GM18519 (cell line): ENCODE data around the gene PF4V1.

ENCODE experiments used
- ATAC-seq: cut with Tn5 transposase; IDR thresholded peaks from one replicate; pipeline ENCODE4 v1.9.1; 2021; ENCODE audit warnings: mild to moderate bottlenecking, moderate library complexity; ENCODE audit not compliant: unreplicated experiment, low FRiP score

PF4V1 gene

DNA sequence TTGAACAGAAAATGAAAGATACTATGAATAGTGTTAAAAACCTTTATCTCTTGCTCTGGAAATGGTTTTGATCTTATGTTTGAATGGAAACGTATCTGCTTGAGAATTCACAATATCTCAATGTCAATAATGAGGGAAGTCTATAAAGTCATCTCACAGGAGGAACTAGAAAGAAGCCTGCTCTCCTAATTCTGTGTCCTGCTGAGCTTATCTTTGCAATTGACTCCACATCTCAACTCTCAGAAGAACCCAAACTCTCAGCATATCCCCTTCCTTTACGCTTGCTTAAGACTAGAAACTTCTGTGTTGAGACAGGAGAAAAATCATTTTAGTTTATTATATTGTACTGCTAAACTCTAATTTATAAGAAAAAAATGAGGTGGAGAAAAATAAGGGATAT, 8.3 kb upstream of the PF4V1 start:
- no peak for ATAC-seq

DNA sequence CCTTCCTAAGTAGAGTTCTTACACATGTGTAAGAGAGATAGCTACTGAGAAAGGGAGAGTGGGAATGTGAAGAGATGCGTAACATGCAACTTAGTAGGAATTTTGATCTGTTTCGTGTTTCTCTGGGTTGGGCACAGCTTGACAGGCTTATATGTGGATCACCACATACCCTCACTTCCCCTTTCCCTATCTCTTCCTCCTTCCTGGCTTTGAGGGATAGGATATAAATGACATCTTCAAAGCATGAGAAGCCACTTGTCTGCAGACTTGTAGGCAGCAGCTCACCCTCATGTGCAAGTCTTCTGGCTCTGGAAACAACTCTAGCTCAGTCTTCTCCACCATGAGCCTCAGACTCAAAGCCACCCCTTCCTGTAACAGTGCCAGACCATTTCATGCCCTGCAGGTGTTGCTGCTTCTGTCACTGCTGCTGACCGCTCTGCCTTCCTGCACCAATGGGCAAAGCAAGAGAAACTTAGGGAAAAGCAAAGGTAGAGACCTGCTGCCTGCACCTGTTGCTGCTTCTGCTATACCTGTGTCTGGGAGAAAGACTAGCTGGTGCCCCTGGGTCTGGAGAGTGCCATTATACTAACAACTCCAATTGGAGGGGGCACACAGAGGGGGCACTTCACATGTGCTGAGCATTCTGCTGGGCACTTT, 5.4 kb upstream of the PF4V1 start:
- no peak for ATAC-seq

DNA sequence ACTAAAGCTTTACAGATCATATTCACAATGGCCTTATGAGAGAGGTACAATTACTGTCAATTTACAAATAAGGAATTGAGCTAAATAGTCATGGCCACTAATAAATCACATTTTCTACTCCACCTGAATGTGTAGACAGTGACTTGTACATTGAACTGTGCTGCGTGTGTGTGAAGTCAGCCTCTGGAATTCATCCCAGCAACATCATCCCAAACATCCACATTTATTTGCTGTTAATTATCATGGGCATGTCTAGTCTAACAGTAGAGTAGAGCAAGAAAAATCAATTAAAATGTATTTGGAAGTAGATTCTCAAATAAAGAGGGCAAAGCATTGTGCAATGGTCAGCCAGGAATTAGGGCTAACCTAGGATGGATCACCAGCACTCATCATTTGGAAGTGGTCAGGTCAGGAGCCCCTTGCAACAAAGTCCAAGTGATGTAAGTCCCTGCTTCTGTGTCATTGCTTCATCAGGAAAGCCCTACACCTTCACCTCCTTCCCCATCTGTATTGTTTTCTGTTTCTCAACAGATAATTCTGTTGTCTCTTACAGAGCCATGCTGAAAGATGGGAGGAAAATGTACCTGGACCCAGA, 4.8 kb upstream of the PF4V1 start:
- ATAC-seq = no peak

DNA sequence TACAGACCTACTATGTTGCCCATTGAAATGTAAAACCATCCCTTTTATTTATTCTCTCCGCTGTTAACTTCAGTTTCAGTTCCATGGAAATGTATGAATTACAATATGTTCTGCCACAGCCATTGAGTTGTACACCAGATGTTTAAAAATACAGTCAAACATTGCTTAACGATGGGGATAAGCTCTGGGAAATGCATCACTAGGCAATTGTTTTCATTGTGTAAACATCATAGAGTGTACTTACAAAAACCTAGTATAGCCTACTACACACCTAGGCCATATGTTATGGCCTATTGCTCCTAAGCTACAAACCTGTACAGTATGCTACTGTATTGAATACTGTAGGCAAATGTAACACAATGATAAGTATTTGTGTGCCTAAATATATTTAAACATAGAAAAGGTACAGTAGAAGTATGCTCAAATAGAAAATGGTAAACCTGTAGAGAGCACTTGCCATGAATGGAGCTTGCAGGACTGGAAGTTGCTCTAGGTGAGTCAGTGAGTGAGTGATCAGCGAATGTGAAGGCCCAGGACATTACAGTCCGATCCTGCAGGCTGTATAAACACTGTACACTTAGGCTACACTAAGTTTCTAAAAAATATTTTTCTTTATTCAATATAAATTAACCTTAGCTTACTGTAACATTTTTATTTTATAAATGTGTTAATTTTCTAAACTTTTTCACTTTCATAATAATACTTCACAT, 2.7 kb upstream of the PF4V1 start:
- ATAC-seq = no peak

DNA sequence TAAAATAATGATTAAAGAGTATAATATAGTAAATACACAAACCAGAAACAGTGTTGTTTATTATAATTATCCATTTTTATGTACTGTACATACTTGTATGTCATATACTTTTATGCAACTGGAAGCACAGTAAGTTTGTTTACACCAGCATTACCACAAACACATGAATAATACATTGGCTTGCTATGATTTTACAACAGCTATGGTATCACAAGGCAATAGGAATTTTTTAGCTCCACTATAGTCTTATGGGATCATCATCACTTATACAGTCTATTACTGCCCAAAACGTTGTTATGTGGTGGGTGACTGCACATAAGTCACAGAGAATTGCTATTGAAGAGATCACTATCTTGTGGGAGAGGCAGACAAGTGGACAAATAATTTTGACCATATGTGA, 1.8 kb upstream of the PF4V1 start:
- ATAC-seq = no peak

DNA sequence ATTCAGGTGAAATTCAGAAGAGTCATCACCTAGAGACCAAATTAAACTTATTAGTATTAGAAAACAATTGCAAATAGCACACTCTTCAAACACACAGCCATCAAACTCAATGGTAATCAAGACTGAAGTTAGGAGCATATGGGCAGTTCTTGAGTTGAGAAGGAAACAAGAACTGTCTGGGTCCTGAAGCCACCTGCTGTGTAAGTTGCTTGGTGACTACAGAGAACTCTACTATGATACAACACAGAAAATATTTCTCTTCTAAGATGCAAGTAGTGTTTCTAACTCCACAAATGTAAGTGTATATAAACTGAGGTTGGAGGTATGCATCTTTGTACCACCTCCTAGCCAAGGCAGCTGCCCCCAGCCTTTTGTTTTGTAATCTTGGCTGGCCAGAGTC, 325 bp upstream of the PF4V1 start:
- ATAC-seq = no peak

DNA sequence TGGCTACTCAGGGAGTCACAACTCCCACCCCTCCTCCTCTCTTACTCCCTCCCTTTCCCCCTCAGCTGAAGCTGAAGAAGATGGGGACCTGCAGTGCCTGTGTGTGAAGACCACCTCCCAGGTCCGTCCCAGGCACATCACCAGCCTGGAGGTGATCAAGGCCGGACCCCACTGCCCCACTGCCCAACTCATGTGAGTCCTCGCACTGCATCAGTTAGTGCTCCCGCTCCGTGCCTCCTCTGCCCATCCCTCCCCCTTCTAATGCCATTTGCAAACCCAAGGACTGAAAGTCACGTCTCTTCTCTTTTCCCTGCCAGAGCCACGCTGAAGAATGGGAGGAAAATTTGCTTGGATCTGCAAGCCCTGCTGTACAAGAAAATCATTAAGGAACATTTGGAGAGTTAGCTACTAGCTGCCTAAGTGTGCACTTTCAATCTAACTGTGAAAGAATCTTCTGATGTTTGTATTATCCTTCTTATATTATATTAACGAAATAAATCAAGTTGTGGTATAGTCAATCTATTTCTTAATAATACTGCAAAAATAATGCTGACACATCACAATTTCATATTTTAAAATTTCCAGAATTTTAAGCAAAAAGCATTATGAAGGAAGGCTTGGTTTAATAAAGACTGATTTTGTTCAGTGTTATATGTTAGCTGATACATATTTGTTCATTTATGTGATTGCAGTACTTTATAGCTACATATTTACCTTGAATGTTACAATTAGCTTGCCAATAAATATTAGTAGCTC, 800 bp downstream of the PF4V1 start:
- no peak for ATAC-seq

DNA sequence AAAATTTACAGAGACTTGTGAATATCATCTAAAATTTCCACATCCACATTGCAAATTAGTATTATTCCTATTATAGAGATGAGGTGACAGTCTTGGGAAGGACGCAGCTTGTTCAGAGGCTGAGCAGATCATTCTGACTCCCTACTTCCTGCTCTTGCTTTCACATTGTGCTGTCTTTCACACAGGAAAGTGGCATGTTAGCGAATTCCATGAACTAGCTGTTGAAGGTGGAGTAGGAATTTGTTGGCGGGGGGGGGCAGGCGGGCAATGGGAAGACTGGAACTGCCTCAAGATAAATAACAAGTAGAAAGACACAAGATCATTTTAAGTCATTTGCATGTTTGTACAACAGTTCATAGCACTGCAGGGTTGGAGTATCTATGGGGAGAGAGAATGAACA, 2.3 kb downstream of the PF4V1 start:
- ATAC-seq = no peak

- ATAC-seq = no peak
These were observed 3.4 kb downstream of the PF4V1 start for GRCh38 chr4:73856518-73856917.

DNA sequence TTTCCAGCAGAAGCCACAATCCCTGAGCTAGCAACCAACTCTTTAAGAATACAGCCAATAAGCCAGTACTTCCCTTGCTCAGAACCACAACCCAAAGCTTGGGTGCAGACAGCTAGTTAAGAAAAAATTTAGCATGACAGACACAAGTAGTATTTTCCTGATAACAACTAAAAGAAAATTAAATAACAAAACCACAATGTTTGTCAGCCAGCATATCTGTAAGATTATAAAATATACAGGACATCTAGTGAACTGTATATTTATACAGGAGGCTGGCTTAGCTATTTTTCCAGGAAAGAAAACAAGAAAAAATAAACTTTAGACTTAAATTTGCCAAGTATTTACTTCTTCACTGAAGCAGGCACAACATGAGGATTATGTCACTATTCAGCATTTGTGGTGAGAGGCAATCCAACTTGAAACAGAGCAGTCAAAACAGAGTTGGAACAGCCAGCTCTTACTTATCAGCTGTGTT, 6.6 kb downstream of the PF4V1 start:
- ATAC-seq = no peak

GRCh38 chr4:73860181-73860580, 7.1 kb downstream of the PF4V1 start:
- ATAC-seq = no peak

DNA sequence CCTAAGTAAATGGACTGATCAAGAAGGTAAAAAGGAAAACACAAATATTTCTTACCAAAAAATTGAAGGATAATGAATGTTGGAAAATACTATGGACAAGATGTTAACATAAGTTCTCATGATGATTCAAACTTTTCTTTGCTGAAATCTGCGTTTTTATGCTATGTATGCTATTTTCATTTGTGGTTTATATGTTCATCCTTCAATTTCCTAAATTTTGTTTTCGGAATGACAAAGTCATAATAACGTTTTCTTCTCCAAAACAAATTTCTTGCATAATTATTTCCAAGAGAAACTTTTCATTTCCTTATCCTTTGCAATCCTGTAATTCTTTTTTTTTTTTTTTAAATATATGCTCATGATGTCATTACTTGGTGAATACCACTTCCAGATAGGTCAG, 7.8 kb downstream of the PF4V1 start:
- no peak for ATAC-seq

GRCh38 chr4:73862322-73862721, 9.2 kb downstream of the PF4V1 start:
- ATAC-seq = no peak

DNA sequence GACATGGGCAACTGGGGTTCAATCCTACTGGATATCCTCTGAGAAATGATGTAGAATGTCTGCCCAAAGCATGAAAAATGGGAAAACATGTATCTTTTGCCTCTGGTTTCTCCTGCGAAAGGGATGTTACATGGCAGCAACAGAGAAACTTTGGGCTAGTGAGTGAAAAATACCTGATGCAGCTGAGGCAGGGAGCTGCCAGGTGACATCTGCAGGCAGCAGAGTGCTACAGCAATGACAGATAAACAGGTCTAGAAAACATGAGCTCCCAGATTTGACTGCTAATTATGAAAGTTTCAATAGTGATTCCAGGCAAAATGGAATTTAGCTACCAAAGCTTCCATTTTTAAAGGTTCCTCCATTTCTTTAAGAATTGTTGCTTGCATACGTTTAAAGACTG, 11.3 kb downstream of the PF4V1 start:
- no peak for ATAC-seq

DNA sequence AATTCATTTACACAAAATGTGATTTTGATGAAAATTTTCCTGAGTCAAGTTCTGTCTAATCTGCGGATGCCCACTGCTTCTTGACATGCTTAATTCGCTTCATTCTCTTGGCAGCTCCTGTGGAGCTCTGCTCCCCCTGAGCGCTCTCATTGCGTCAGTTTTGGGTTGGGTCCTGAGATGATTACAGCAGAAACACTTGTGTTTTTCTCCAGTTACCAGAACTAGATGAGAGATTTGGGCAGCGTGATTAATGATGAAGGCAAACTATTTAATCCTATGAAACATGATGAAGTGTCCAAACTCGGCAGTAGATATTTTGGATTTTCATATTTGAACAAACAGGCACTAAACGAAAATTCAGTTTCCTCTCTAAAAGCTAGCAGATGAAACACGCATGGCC, 11.9 kb downstream of the PF4V1 start:
- ATAC-seq = no peak

DNA sequence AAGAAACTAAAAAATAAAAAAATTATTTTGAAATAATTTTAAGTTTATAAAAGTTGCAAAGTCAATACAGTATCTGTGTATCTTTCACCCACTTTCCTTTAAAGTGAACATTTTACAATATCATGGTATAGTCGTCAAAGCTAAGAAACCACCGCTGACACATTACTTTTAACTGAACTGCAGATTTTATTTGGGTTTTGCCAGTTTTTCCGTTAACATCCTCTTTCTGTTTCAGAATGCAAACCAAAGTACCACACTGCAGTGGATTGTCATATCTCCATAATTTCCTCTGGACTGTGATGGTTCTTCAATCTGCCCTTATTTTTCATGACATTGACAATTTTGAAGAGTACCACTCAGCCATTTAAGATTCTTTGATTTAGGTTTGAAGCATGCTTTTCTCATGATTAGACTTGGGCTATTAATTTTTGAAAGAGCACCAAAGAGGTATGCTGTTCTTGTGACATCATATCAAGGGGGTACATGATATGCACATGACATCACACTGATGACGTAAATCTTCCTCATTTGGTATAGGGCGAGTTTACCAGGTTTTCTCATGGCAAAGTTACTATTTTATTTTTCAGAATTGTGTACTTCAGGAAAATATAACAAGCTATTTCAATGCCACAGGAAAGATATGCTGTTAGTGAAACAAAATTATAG, 12.5 kb downstream of the PF4V1 start:
- ATAC-seq = no peak

GRCh38 chr4:73866246-73866645, 13.2 kb downstream of the PF4V1 start:
- no peak for ATAC-seq

- ATAC-seq = no peak
These were observed 14.7 kb downstream of the PF4V1 start for GRCh38 chr4:73867783-73868182.

DNA sequence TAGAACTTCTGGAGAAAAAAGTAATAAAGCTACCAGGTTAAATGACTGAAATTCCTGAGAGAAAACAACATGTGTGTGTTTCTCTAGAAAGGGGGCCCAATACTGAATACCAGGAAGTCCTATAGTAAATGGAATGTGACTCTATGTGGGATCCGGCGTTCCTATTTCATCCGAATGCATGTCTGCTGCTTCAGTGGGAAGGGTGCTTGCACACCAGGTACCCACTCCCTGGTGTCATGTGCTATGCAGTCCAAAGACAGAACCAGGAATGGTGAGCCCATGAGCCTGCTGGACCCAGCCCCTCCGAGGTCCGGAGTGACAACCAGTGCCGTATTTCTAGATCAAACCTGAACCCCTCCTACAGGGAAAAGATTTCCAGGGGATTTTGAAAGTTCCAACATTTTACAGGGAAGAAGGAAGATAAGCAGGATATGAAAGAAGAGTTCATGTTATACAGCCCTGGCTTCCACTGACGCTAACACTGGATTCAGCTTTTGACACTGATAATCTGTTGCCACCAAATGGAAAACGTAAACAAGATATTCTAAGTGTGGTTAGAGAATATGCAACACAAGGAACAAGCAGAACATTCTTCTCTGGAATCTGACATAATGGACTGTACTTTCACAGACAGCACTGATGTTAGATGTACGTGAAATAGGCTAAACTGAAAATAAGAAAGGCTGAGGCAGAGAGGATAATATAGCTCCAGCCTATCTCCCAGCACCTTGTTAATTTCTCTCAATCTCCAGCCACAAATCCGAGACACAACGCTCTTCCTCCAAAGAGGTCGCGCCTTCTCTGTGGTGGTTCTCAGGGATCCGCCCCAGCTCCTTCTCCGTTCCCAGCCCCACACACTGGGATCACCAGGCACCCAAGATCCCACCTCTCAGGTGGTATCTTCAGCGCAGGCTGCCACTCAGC, 15.4 kb downstream of the PF4V1 start:
- ATAC-seq = no peak
